Neural progenitor cell (in vitro differentiated cells): Measurements from ENCODE around the gene LPCAT4.

ENCODE experiments used
- EZH2 ChIP-seq: fragments of 200-600 bp; sonication (generic); IDR thresholded peaks from 2 replicates; pipeline ENCODE4 v1.6.1; 2017; ENCODE audit warnings: antibody characterized with exemption, mild to moderate bottlenecking, moderate library complexity
- TF ChIP-seq, protein P1 (sequence below): fragments of 200-600 bp; sonication (generic); IDR thresholded peaks from 2 replicates; pipeline ENCODE4 v1.5.1; 2017; ENCODE audit warnings: antibody characterized with exemption, mild to moderate bottlenecking

DNA sequence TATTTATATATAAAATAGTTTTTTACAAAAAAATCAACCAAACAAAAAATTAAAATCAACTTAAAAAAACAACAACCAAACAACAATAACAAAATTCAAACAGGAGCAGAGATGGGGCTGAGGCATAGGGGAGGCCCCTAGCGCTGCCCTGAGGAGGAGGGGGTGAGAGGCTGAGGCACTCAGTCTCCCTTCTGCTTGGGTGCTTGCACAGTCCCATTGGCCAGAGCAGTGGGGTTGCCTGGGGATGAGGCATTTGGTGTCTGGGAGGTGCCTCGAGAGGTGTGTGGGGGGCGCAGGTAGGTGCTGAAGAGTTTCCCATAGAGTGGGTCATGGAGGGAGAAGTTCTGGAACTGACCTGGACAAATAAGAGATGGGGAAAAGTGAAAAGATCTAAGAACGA is 8.0 kb downstream of the LPCAT4 start:
- TF ChIP-seq, protein P1, sequence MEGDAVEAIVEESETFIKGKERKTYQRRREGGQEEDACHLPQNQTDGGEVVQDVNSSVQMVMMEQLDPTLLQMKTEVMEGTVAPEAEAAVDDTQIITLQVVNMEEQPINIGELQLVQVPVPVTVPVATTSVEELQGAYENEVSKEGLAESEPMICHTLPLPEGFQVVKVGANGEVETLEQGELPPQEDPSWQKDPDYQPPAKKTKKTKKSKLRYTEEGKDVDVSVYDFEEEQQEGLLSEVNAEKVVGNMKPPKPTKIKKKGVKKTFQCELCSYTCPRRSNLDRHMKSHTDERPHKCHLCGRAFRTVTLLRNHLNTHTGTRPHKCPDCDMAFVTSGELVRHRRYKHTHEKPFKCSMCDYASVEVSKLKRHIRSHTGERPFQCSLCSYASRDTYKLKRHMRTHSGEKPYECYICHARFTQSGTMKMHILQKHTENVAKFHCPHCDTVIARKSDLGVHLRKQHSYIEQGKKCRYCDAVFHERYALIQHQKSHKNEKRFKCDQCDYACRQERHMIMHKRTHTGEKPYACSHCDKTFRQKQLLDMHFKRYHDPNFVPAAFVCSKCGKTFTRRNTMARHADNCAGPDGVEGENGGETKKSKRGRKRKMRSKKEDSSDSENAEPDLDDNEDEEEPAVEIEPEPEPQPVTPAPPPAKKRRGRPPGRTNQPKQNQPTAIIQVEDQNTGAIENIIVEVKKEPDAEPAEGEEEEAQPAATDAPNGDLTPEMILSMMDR, result no peak
- no peak for TF ChIP-seq EZH2
